Parietal lobe (tissue), 1 donor: Measurements from ENCODE around the gene SP110. TPM values are rescaled to one million over a fixed set of nuclear protein-coding genes. Genes with fewer than 3 reads are reported as not detected.

Source experiments
- total RNA-seq: library from RNA; depleted of rRNA; stranded (reverse); fragments of >200 nt; gene quantifications from one replicate; pipeline ENCODE4 v1.2.3, GENCODE V29; 2014

SP110 gene
- total RNA-seq, result 2.2 TPM

GRCh38 chr2:230219419-230220331 is at the start of gene SP110:
Gene SP110 (minus strand): TSS chr2:230219984. CDS start chr2:230216927, 3,057 bp downstream.

GRCh38 chr2:230225486-230225885 is 5.7 kb upstream of the SP110 start, which contains the start of gene SP140:
Gene SP140 (plus strand): TSS chr2:230225736. CDS start chr2:230225845, 109 bp downstream.

Other genes with a start within 250 kb of the SP110 start
- gene SLC16A14, start 151.1 kb downstream of the SP110 start, total RNA-seq, result 49.5 TPM
- gene SP140, start 5.8 kb upstream of the SP110 start, total RNA-seq, result 1.9 TPM
- 1.3 TPM for gene SP140L, start 107.2 kb upstream of the SP110 start, total RNA-seq
- 4.4 TPM for gene SP100, start 196.2 kb upstream of the SP110 start, total RNA-seq